Superior temporal gyrus (tissue), 1 donor: Measurements from ENCODE around the gene DHH.

Experiments
- DNase-seq: peaks from one replicate; pipeline ENCODE4 v3.0.0-alpha.2; 2016; ENCODE audit errors: extremely low spot score

The DHH gene

DNA sequence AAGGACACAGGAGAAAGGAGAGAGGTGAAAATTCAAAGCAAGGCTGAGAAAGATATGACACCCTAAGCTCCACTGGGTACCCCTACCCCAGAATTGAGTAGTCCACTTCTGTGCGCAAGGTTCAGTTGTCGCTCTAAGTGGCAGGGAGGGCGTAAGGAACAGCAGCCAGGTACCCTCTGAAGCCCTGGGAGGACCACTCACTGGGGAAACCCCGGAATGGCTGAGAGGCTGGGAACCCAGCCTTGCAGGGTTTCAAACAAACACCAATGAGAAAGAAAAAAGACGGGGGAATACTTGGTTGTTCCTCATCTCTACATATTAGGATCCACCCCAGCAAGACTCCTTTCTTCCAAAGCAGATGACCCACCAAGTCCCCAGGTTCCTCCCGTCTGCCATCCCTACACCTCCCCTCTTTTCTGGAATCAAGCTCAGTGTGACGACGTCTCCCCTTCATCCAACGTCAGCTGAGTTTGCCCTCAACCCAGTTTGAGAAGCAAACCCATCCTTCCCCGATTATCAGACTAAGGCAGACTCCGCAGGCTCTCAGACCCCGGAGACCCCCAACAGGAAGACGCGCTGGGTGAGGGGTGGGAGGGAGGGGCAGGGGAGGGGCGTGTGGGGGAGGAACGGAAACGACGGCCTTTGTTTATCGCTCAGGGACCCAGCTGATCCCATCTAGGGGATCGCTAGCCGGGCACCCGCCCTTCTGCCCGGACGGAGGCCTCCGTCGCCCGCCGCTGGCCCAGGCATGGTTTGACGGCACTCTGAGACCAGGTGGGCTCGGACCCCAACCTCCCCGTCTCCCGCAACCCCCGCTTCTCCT is 15.3 kb upstream of the DHH start:
- DNase-seq: no peak

DNA sequence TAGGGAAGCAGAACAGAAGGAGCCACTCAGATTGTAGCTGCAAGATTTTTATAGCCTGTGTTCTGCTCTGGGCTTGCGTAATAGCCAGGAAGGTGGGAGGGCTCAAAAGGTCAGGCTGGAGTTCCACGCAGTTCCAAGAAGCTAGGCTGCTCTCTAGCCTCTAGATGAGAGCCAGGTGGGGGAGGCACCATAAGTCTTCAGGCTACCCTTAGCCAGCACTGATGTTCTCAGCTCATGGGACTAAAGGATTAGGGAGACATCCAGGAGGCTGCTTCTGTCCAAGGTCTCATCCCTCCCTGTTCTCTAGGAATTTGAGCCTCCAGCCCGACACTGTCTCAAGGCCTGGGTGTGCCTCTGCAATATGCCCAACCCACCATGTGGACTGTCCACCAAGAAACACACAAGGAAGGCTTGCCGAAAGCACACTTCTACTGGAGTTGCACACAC is 14.4 kb upstream of the DHH start:
- no peak for DNase-seq

DNA sequence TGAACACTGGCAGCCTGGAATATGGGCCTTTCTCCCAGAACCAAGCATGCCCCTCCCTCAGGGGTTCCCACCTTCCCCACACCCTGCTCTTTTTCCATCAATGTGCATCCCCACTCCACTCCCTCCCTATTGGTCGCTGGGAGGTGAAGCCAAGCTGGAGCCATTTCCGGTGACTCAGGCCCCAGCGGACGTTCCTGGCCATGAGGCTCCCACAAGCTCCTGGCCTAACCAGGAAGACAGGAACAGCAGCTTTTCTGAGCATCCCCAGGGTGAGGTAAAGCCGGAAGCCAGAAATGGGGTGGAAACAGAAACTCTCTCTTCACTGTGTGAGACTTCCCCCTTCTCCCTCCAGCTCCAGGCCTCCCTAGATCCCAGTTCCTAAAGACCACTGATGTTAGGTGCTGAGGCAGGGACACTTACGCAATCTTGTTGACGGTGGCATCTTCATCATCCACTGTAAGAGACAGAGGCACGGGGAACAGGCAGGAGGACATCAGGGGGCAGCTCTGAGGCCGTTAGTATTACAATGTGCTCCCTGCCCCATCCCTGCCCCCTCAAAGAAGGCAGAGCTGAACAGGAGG is 11.0 kb upstream of the DHH start:
- no peak for DNase-seq

DNA sequence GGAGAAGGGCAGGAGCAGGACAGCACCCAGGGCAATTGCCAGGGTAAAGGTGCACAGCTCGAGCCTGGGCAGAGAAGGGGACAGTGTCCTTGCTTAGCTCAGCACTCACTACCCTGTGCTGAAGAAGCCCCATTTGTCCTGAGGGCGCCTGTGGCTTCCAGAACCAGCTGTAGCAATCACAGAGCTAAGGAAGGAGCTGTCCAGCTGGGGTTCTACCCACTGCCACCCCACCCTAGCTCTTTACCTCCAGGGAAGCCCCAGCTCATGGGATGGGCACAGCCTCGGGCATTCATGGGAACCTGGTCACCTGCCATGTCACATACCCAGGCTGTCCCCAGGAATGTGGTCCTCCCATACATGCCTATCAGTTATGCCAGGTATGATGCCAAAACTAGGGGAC is 10.2 kb upstream of the DHH start:
- DNase-seq: no peak

DNA sequence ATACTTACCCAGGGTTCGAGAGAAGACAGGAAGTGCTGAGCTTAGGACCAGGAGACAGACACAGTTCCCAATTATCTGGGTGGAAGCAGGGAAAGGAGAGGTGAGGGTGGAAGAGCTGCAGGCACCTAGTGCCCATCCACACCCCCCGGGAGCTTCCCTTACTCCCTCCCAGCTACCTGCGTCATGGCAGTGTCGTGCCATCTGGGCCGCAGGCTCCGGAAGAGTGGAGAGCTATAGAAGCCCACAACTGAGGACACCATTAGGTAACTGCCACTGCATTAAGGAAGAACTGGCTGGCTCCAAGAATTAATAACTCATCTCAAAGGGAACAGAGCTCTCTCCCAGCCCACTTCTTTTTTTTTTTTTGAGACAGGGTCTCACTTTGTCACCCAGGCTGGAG is 5.8 kb upstream of the DHH start:
- DNase-seq: no peak

DNA sequence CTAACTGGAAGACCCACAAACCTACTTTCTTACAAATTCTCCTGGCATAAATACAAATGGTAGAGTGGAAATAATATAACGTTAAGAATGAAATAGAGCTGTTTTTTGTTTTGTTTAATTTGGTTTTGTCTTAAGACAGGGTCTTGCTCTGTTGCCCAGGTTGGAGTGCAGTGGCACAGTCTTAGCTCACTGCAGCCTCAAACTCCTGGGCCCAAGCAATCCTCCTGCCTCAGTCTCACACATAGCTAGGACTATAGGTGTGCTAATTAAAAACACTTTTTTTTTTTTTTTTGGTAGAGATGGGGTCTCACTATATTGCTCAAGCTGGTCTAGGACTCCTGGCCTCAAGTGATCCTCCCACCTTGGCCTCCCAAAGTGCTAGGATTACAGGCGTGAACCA is 4.1 kb upstream of the DHH start:
- DNase-seq: no peak

DNA sequence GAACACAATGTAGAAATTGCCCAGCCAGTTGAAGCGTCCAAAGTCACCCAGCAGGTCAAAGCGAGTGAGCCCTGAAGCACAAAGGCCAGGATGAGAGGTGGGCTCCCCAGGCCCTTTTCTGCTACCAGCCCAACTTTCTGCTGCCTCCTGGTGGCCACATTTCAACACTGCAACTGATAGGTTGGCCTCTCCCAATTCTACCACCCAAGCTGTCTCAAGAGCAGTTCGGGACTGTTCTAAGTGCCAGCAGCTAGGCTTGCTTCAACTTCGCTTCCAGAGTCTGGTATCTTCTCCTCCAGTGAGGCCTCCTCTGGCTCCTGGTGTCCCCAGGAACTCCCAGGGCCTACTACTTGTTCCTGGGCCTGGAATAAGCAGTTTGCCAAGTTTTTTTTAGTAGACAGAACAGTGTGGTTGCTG is 3.4 kb upstream of the DHH start:
- DNase-seq: peak; percentile 73

DNA sequence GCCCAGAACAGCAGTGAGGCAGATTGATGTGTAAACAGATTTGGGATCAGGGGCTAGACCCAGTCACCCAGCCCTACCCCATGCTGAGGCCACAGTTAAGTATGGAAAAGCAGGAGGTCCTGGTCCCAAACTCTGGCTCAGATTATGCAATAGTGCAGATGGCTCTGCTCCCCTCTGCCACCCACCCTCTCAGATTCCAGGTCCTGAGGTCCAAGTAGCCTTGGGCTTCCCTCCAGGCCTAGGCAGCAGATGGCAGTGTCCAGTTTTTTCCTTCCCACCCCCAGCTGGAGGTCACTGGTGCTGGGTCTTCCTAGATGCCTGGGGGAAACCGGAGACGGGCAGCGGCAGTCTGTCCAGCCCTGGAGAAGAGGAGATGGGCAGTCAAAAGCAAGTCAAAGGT is 2.8 kb upstream of the DHH start:
- DNase-seq: no peak

DNA sequence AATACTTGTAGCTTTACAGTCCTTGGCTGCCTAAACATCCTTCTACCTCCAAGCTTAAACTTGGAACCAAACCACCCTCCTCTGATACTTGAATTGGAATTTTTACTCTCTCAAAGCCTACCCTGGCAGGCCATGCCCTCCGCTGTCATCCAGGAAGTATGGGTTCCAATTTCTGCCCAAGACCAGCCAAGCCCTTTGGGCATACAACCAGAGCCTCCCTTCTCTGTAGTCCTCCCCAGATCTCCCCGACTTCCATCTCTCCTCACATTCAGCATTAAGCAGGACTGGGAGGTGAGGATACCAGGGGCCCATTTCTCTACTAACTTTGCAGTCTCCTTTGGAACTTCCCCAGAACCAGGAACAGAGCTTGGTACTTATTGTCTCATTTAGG is 369 bp upstream of the DHH start:
- no peak for DNase-seq

DNA sequence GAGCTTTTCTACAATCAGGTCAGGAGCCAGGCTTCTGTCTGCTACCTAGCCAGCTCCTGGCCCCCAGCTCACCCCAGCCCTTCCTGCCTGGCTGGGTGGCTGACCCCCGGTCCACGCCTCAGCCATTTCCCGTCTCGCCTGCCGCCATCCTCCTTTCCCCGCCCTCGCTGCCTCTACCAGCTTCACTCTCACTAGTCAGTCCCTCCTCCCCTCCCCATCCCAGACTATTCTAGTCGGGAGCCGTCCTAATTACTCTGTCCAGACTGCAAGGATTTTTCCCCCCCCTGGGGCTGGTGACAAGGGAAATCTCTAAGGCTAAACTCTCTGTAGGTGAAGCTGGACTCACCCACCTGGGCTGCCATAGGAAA is 825 bp downstream of the DHH start:
- no peak for DNase-seq

DNA sequence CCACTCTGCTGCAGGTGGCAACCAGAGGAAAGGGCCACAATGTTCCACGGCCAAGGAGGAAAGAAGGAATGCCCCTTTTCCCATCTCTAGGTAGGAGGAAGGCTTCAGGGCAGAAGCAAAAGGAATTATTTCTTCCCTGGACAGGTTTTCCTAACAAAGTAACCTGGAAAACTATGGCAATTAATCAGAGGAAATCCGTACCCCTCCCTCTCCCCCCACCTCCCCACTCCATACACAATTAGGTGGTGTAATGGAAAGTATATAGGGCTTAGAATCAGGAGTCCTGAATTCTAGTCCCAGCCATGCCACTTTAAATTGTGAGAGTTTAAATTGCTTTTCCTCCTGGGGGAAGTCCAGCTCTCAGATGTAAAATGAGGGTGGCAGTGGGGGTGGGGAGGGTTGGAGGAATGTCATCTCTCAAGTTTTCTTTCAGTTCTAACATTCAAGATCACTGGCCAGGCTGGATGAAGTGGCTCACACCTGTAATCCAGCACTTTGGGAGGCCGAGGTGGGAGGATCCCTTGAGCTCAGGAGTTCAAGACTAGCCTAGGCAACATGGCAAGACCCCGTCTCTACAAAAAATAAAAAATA is 1.7 kb downstream of the DHH start:
- no peak for DNase-seq

DNA sequence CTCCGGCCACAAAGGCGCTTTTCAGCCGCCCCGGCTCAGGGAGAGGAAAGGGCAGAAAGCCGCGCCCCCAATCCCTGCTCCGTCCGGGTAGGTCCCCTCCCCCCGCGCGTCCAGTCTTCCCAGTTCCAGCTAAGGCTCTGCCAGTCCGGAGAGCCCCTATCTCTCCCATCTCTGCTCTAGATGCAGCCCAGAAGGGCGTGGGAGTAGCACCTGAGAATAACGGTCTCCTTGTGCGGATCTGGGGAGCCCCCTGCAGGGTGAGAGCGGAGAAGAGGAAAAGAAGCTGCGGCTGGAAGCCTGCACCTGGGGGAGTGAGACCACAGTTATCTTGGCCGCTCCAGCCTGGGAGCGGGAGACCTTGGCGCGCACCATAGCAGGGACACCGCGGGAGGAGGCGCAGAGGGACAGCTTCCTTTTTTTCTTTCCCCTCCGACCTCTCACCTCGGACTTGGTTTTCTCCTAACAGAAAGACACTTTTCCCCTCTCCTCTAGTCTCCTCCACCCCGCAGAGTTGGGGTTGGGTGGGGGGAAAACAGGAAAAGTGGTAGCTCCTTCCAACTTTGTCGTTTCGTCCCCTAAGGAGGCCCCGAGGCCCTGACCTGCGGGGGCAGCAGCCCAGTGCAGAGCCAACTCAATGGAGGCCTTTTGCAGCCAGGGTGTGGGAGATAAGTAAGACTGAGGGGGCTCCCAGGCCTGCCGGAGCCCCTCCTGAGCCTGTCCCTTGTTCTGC is 2.4 kb downstream of the DHH start:
- DNase-seq: peak; percentile 37

DNA sequence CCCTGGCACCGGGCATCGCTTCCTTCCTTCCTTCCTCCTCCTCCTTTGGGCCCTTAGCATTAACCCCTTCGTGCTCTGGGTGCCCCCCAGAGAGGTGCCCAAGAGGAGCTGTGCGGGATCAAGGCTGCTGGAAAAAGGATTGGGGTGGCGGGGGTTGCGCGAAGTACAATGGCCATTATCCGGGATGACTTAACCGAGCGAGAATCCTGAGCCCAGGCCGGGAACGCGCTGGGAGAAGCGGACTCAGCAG is 2.8 kb downstream of the DHH start:
- DNase-seq: no peak

DNA sequence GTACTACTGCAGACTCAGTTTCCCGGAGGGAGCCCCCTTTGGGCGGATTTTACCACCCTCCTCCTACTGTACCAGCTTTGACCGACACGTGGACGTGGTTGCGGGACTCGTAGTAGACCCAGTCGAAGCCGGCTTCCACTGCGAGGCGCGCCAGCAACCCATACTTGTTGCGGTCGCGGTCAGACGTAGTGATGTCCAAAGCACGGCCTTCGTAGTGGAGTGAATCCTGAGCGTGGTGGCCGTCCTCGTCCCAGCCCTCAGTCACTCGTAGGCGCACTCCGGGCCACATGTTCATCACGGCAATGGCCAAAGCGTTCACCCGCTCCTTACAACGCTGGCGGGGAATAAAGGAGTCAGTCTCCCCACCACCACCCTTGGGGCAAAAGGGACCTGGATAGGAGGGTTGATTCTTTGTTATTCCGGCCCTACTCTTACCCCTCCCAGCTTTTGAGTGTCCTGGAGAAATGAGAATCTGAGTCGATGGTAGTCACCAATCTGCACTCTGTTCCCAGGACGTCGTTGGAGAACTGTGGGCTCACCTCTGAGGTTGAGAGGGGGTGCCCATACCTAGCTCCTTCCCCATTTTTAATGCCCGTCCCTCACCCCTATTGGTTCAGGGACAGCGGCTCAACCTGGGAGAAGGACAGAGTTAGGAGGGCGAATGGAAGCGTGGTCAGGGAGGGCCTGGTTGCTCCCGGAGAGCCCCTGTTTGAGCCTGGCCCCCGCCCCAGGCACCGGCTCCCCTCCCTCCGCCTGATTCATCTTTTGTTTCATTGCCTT is 3.4 kb downstream of the DHH start:
- DNase-seq: no peak

DNA sequence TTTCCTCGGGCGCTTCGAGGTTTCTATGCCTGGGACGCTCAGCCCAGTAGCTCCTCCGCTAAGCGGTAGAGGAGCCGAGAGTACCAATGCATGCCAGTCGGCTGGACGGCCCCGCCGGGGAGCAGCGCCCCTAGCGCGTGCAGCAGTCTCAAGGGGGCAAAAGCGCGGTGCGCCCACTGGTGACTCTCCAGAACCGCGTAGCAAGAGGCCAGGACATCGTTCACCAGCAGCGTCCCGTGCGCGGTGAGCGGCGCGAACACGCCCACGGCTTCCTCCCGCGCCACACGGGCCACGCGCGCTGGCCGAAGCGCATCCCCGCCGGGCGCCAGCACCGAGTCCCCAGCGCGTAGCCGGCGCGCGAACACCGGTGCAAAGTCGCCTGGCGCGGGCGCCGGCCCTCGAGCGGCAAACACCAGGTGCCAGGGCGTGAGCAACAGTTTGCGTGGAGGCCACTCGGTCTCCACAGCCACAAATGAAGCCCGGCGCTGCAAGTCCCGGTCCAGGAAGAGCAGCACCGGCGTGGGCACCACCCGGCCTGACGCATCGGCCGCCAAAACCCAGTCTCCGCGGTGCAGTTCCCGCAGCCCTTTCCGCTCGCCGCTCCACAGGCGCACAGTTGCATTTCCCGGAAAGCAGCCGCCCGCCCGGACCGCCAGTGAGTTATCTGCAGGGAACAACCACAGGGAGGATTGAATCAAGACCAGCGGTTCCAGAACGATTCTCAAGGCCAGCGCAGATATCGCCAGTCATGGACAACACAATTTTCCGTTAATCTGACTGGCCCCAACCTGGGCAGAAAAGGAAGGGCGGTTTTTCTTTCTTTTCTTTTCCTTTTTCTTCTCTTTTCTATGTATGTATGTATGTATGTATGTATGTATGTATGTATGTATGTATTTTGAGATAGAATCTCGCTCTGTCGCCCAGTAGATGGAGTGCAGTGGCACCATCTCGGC is 4.5 kb downstream of the DHH start:
- peak; percentile 40 for DNase-seq

DNA sequence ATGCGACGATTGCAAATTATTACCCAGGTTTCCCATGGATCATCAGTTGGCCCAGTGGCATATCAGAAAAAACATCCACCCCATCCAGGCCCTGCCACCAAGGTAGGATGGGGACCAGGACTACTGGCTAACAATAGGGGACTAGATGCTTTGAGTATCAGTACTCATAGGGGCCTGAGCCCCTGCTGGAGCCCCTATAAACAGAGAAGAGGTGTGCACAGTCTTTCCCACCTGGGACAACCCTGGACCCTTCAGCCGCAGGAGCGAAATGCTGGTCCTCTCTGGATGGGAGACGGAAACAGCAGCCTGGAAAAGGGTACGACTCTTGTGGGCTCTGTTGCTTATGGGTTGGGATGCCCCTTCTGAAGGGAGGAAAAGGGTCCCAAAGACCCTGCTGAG is 5.7 kb downstream of the DHH start:
- no peak for DNase-seq

DNA sequence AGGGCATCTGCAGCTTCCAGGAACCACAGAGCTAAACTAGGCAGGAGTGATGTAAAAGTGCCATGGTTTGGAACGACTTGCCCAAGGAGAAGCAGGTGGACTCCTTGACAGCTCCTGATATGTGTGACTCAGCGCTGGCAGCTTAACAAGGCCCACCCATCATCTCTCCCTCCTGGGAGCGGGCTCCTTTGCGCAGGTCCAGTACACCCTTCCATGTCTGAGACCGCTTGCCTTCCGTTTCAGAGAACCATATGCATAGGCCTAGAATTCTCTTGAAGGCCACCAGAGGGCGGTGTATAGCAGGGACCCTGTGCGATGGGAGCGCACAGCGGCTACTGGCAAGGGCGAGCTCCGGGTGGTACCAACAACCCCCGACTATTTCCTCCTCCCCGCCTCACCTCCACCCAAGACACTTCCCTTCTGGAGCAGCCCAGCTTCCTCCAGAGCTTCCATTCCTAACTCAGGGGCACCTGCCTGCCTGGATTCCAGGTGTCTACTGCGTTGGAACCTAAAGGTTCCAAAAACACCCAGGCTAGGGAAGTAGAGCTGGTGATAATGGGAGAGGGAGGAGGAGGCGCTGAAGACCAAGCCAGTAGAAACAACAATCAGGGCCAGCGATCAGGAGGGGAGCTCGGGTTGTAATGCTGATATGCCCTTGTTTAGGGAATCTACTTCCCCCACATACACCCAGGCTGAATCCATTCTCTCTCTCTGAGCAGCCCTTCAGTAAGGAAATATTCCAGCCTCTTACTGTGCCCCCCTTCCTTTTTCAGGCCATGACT is 6.3 kb downstream of the DHH start:
- peak; percentile 93 for DNase-seq

DNA sequence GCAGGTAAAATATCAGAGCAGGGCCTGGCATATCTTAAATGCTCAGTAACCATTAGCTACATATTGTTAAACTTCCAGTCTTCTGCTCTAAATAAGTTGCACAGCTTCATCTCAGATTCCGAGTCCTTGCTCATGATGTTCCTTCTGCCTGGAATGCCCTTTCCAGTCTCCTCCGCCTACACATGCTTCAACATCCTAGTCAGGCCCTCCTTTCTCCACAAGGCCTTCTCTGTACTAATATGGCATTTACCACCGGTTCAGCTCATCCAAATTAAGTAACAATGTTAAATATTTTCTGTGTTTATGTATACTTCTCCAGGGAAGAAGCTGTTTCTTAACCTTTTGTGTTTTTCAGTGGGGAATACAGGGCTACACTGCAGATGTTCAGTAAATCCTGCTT is 8.5 kb downstream of the DHH start:
- no peak for DNase-seq

DNA sequence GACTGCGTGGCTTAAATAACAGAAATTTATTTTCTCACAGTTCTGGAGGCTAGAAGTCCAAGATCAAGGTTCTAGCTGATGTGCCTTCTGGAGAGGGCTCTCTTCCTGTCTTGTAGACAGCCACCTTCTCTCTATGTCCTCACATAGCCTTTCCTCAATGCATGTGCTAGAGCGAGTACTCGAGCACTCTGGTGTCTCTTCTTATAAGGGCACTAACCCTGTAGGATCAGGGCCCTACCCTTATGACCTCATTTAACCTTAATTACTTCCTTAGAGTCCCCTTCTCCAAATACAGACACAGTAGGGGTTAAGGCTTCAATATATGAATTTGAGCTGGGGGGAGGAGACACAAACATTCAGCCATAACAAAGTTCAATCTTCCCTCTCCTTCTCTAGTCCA is 10.2 kb downstream of the DHH start:
- DNase-seq: no peak

DNA sequence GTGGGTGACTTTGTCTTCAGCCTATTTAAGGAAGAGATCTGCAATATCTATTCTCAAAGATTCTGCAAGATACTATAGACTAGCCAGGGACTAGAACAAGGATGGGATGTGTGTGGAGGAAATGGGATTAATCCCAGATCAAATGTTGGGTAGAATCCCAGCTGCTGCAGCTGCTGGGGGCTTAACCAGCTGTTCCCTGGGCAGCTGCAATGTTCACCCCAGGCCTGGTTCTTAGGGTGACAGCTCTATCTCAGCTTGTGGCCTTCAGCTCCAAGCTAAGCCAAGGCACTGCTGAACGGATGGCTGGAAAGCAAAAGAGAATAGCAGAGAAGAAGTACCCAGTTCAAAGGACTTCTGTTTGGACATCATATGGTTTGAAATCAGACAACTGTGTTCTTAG is 14.8 kb downstream of the DHH start:
- no peak for DNase-seq
